RWPE2 (cell line): ENCODE results near the gene ZNF215.

Experiments
- ATAC-seq: fragments of 200-7000 bp; cut with Tn5 transposase; 3 replicates; pipeline ENCODE4 v1.9.1; 2021; ENCODE audit warnings: low read depth
- DNase-seq: peaks from one replicate; pipeline ENCODE4 v3.0.0-alpha.2; 2020; ENCODE audit warnings: low spot score
- H3K27ac ChIP-seq: fragments of 450-650 bp; 2 replicates; pipeline ENCODE4 v1.5.1; 2017; ENCODE audit warnings: mild to moderate bottlenecking; ENCODE audit not compliant: poor library complexity, severe bottlenecking
- H3K27me3 ChIP-seq: fragments of 250-450 bp; sonication (Bioruptor Pico); 2 replicates; pipeline ENCODE4 v1.5.1; 2021; ENCODE audit warnings: mild to moderate bottlenecking, moderate library complexity; ENCODE audit not compliant: insufficient read depth, poor library complexity, severe bottlenecking
- H3K36me3 ChIP-seq: fragments of 250-450 bp; sonication (Bioruptor Pico); 2 replicates; pipeline ENCODE4 v1.5.1; 2020; ENCODE audit warnings: low read depth, mild to moderate bottlenecking, moderate library complexity
- H3K4me1 ChIP-seq: fragments of 250-450 bp; sonication (Bioruptor Pico); 2 replicates; pipeline ENCODE4 v1.5.1; 2021; ENCODE audit warnings: mild to moderate bottlenecking, moderate library complexity; ENCODE audit not compliant: insufficient read depth, poor library complexity, severe bottlenecking
- H3K4me3 ChIP-seq: fragments of 250-450 bp; sonication (Bioruptor Pico); 2 replicates; pipeline ENCODE4 v1.5.1; 2021; ENCODE audit warnings: mild to moderate bottlenecking, moderate library complexity; ENCODE audit not compliant: severe bottlenecking
- H3K9me3 ChIP-seq: fragments of 250-450 bp; sonication (Bioruptor Pico); 2 replicates; pipeline ENCODE4 v1.5.1; 2021; ENCODE audit warnings: mild to moderate bottlenecking, moderate library complexity; ENCODE audit not compliant: severe bottlenecking
- TF ChIP-seq, protein P1 (sequence below): fragments of 450-650 bp; IDR thresholded peaks from one replicate; pipeline ENCODE4 v1.5.1; 2017; ENCODE audit warnings: mild to moderate bottlenecking, moderate library complexity; ENCODE audit not compliant: poor library complexity, severe bottlenecking

The ZNF215 gene

DNA sequence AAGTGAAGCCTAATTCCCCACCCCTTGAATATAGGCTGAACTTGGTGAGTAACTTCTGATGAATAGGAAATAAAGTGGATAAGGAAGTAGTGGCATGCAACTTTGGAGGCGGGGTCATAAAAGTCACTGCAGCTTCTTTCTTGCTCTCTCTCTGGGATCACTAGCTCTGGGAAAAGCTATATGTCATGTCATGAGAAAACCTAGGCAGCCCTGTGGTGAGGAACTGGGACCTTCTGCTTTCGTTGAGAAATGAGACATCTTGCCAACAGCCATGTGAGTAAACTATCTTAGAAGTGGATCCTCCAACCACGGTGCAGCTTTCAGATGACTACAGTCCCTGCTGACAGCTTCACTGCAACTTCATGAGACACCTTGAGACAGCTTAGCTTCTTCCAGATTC, 78.3 kb downstream of the ZNF215 start:
- Histone ChIP-seq H3K27ac (no peak overlapping the region), H3K36me3 (peaks cover 5% of the 10 kb centered on the region; the same call in 1 of the 2 replicates), H3K27me3 (no peaks in the 10 kb centered on the region), H3K9me3 (no peaks in the 10 kb centered on the region), H3K4me1 (peaks cover 4% of the 10 kb centered on the region), H3K4me3 (no peak overlapping the region)
- TF ChIP-seq, protein P1, sequence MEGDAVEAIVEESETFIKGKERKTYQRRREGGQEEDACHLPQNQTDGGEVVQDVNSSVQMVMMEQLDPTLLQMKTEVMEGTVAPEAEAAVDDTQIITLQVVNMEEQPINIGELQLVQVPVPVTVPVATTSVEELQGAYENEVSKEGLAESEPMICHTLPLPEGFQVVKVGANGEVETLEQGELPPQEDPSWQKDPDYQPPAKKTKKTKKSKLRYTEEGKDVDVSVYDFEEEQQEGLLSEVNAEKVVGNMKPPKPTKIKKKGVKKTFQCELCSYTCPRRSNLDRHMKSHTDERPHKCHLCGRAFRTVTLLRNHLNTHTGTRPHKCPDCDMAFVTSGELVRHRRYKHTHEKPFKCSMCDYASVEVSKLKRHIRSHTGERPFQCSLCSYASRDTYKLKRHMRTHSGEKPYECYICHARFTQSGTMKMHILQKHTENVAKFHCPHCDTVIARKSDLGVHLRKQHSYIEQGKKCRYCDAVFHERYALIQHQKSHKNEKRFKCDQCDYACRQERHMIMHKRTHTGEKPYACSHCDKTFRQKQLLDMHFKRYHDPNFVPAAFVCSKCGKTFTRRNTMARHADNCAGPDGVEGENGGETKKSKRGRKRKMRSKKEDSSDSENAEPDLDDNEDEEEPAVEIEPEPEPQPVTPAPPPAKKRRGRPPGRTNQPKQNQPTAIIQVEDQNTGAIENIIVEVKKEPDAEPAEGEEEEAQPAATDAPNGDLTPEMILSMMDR: no peak
- DNase-seq: no peak
- peak; percentile 75 for ATAC-seq
